K562 (cell line): ENCODE results near the gene PITPNB. TPM values are rescaled to one million over a fixed set of nuclear protein-coding genes. Genes with fewer than 3 reads are reported as not detected.

Source experiments
- ATAC-seq: fragments of 200-7000 bp; cut with Tn5 transposase; 3 replicates; pipeline ENCODE4 v1.9.1; 2020; ENCODE audit warnings: moderate library complexity
- BruUV-seq: library from RNA; stranded (reverse); fragments of 400-500 nt; replicated peaks from 2 replicates; lab custom pipeline; 2021; lab: Mats Ljungman, UMichigan
- CTCF ChIA-PET: fragments of 300-600 bp; formaldehyde crosslinking; extraction: SDS; loops from one replicate; lab custom pipeline; 2021; ENCODE audit warnings: low intra/inter-chr PET ratio; lab: Yijun Ruan, JAX
- POLR2A ChIA-PET: fragments of 300-600, 350-650 bp; sonication (Branson Sonifier 250); formaldehyde crosslinking; extraction: SDS; loops from one replicate; lab custom pipeline; 2021; ENCODE audit warnings: antibody characterized with exemption, inconsistent platforms; lab: Yijun Ruan, JAX
- DNase-seq, 4 experiments: peaks; one replicate each; pipeline versions ENCODE4 v3.0.0 to v3.0.0-alpha.2; 2011 to 2018; ENCODE audit warnings: low spot score in 3 of 4, mixed read lengths in 3 of 4; ENCODE audit errors: extremely low read depth in 1 of 4
- FAIRE-seq: peaks from 2 replicates; lab custom pipeline; 2011; peaks lifted over from hg19 to GRCh38; lab: Jason Lieb, UNC
- H2AFZ ChIP-seq: 2 replicates; pipeline ENCODE4 v1.6.0; 2011; ENCODE audit warnings: low read depth, low read length, control low read depth, inconsistent platforms
- H3K27ac ChIP-seq: fragments of 200-600 bp; 3 replicates; pipeline ENCODE4 v1.8.0; 2011; ENCODE audit warnings: low read depth, mild to moderate bottlenecking, control low read depth, inconsistent platforms, low read length, moderate library complexity, mixed read lengths; ENCODE audit errors: extremely low read depth
- H3K27me3 ChIP-seq, 2 experiments: fragments of 300-600 bp in 1 of 2; 2 replicates in 1 of 2; 3 replicates in 1 of 2; pipeline versions ENCODE4 v1.6.0 to v1.8.0; 2011; ENCODE audit warnings: inconsistent platforms in 2 of 2, low read length in 2 of 2, mild to moderate bottlenecking in 1 of 2, mixed read lengths in 1 of 2, moderate library complexity in 1 of 2; ENCODE audit not compliant: control insufficient read depth in 2 of 2, insufficient read depth in 2 of 2
- H3K36me3 ChIP-seq: fragments of 300-600 bp; 3 replicates; pipeline ENCODE4 v1.8.0; 2011; ENCODE audit warnings: mild to moderate bottlenecking, low read length, inconsistent platforms; ENCODE audit not compliant: control insufficient read depth, insufficient read depth
- H3K4me1 ChIP-seq, 2 experiments: fragments of 200-600 bp in 1 of 2; replicated peaks in 1 of 2; 2 replicates in 1 of 2; 3 replicates in 1 of 2; pipeline versions ENCODE4 v1.5.1 to v1.8.0; 2011; ENCODE audit warnings: inconsistent platforms in 2 of 2, low read length in 2 of 2, mild to moderate bottlenecking in 1 of 2, mixed read lengths in 1 of 2, moderate library complexity in 1 of 2; ENCODE audit not compliant: control insufficient read depth in 2 of 2, insufficient read depth in 2 of 2
- H3K4me2 ChIP-seq: 2 replicates; pipeline ENCODE4 v1.6.1; 2011; ENCODE audit warnings: low read length, control low read depth, inconsistent platforms, mixed read lengths; ENCODE audit not compliant: insufficient read depth
- H3K4me3 ChIP-seq: fragments of 200-600 bp; sonication (generic), shearing (Covaris generic); 2 replicates; pipeline ENCODE4 v1.5.1; 2016; ENCODE audit warnings: control low read depth, inconsistent platforms
- H3K79me2 ChIP-seq: fragments of 200-600 bp; 3 replicates; pipeline ENCODE4 v1.8.0; 2011; ENCODE audit warnings: low read length, inconsistent platforms; ENCODE audit not compliant: control insufficient read depth, insufficient read depth
- H3K9ac ChIP-seq, 2 experiments: 2 replicates each; pipeline versions ENCODE4 v1.6.0 to v1.6.1; 2011; ENCODE audit warnings: low read depth in 2 of 2, low read length in 2 of 2, control low read depth in 1 of 2, inconsistent platforms in 1 of 2, mild to moderate bottlenecking in 1 of 2, mixed read lengths in 1 of 2; ENCODE audit not compliant: insufficient read depth in 1 of 2
- H3K9me1 ChIP-seq: one replicate; pipeline ENCODE4 v1.6.0; 2011; ENCODE audit warnings: inconsistent platforms, mild to moderate bottlenecking, low read length, moderate library complexity; ENCODE audit not compliant: control insufficient read depth, insufficient read depth
- H3K9me3 ChIP-seq: replicated peaks from 2 replicates; pipeline ENCODE4 v1.5.1; 2011; ENCODE audit warnings: low read depth, low read length, inconsistent platforms; ENCODE audit not compliant: control insufficient read depth, insufficient read depth
- H4K20me1 ChIP-seq: replicated peaks from 2 replicates; pipeline ENCODE4 v1.6.1; 2011; ENCODE audit warnings: low read length, inconsistent platforms, mixed read lengths; ENCODE audit not compliant: control insufficient read depth, insufficient read depth
- CHD4 ChIP-seq: fragments of 200-600 bp; sonication (generic); IDR thresholded peaks from 3 replicates; pipeline ENCODE4 v1.6.1; 2012; ENCODE audit warnings: low read depth, mild to moderate bottlenecking, mixed read lengths, low read length, inconsistent platforms; ENCODE audit not compliant: insufficient read depth, insufficient replicate concordance, poor library complexity, severe bottlenecking
- CREM ChIP-seq: IDR thresholded peaks from 2 replicates; pipeline ENCODE4 v1.6.1; 2014; ENCODE audit warnings: antibody characterized with exemption, low read depth
- JUN ChIP-seq, 2 experiments: sonication (generic) in 1 of 2; formaldehyde crosslinking in 1 of 2; IDR thresholded peaks; 2 replicates each; pipeline versions ENCODE4 v1.6.1 to v1.8.0; 2012 to 2022; ENCODE audit warnings: borderline replicate concordance in 2 of 2, mild to moderate bottlenecking in 2 of 2, improper control_type of control experiment in 1 of 2, low read depth in 1 of 2, low read length in 1 of 2, missing genetic modification reagents in 1 of 2
- NONO ChIP-seq, 2 experiments: fragments of 200-400 bp in 1 of 2; fragments of 450-650 bp in 1 of 2; formaldehyde crosslinking in 1 of 2; IDR thresholded peaks; 2 replicates each; pipeline ENCODE4 v1.6.1; 2017; ENCODE audit warnings: low read depth in 2 of 2, mild to moderate bottlenecking in 2 of 2, moderate library complexity in 2 of 2, low read length in 1 of 2
- SMAD4 ChIP-seq: fragments of 250-450 bp; sonication (Bioruptor Pico); conservative IDR thresholded peaks from 2 replicates; pipeline ENCODE4 v1.8.0; 2021; ENCODE audit warnings: inconsistent platforms, mild to moderate bottlenecking, moderate library complexity
- SP2 ChIP-seq: IDR thresholded peaks from 2 replicates; pipeline ENCODE4 v1.6.1; 2011; ENCODE audit warnings: mild to moderate bottlenecking, low read depth, low read length, moderate library complexity; ENCODE audit not compliant: poor library complexity, severe bottlenecking; ENCODE audit errors: extremely low read depth
- TOE1 ChIP-seq, 2 experiments: fragments of 450-650 bp in 1 of 2; sonication (generic) in 1 of 2; formaldehyde crosslinking in 1 of 2; IDR thresholded peaks; 2 replicates each; pipeline versions ENCODE4 v1.7.1 to v1.8.0; 2016 to 2022; ENCODE audit warnings: borderline replicate concordance in 2 of 2, mild to moderate bottlenecking in 2 of 2, antibody characterized with exemption in 1 of 2, inconsistent platforms in 1 of 2, low read depth in 1 of 2, missing genetic modification reagents in 1 of 2, moderate library complexity in 1 of 2
- ZBTB8A ChIP-seq: fragments of 450-650 bp; IDR thresholded peaks from 2 replicates; pipeline ENCODE4 v1.6.1; 2018; ENCODE audit warnings: mild to moderate bottlenecking, moderate library complexity; ENCODE audit not compliant: partially characterized antibody
- ZEB2 ChIP-seq: fragments of 450-650 bp; IDR thresholded peaks from 2 replicates; pipeline ENCODE4 v1.6.1; 2016
- ZNF140 ChIP-seq: fragments of 250-450 bp; sonication (Bioruptor Pico); IDR thresholded peaks from 2 replicates; pipeline ENCODE4 v1.8.0; 2021; ENCODE audit warnings: moderate library complexity, mild to moderate bottlenecking, inconsistent platforms
- WGBS: fragments of 100-300 bp; shearing (Covaris generic); methylation state at CpG from one replicate; pipeline ENCODE4 v1.1.6; 2016; ENCODE audit warnings: low coverage, mixed read lengths; ENCODE audit not compliant: insufficient coverage; ENCODE audit errors: missing lambda C conversion rate; 5-methylcytosine and 5-hydroxymethylcytosine counted together
- in situ Hi-C: fragments of 300-500 bp; cut with MboI; formaldehyde crosslinking; loops from 4 replicates; pipeline ENCODE4 v1.15.0; 2018; ENCODE audit warnings: inconsistent platforms, mixed read lengths
- intact Hi-C: fragments of 100-400 bp; cut with micrococcal nuclease; formaldehyde crosslinking; loops from 2 replicates; pipeline ENCODE4 v1.14.2; 2022
- polyA plus RNA-seq, 8 experiments: library from polyadenylated mRNA; depleted of rRNA in 4 of 8; stranded (reverse) in 5 of 8; unstranded in 3 of 8; fragments of >200 nt; fragmentation: Nextera tagmentation in 2 of 8; fragmentation: Illumina TruSeq in 1 of 8; extraction: Ambion mirVana in 2 of 8; extraction: Trizol in 1 of 8; gene quantifications; 2 replicates each; pipeline versions ENCODE4 v1.2.1 to v1.2.3, GENCODE V29; 2011 to 2014; ENCODE audit warnings: inconsistent platforms in 1 of 8, missing spikeins in 1 of 8
- total RNA-seq, 7 experiments: library from RNA; depleted of rRNA in 6 of 7; stranded (reverse); fragments of >200 nt in 6 of 7; fragmentation: Illumina TruSeq in 2 of 7; extraction: Trizol in 2 of 7; gene quantifications; 2 replicates each; pipeline versions ENCODE4 v1.2.1 to v1.2.3, GENCODE V29; 2011 to 2021; ENCODE audit warnings: low replicate concordance in 1 of 7
- TF ChIP-seq, protein P1 (sequence below): sonication (generic); formaldehyde crosslinking; IDR thresholded peaks from 2 replicates; pipeline ENCODE4 v1.8.1; 2023; ENCODE audit warnings: missing genetic modification reagents, mild to moderate bottlenecking, borderline replicate concordance
- TF ChIP-seq, protein P2 (sequence below): sonication (generic); formaldehyde crosslinking; IDR thresholded peaks from 2 replicates; pipeline ENCODE4 v1.8.0; 2022; ENCODE audit warnings: missing genetic modification reagents, mild to moderate bottlenecking, borderline replicate concordance

The PITPNB gene
- total and polyA plus RNA-seq, 9 of the 15 experiments (the other 6 are each of a cell fraction or from before 2014, with no cell fraction given), result 13.1 to 52.4 (median 34.7) TPM

DNA sequence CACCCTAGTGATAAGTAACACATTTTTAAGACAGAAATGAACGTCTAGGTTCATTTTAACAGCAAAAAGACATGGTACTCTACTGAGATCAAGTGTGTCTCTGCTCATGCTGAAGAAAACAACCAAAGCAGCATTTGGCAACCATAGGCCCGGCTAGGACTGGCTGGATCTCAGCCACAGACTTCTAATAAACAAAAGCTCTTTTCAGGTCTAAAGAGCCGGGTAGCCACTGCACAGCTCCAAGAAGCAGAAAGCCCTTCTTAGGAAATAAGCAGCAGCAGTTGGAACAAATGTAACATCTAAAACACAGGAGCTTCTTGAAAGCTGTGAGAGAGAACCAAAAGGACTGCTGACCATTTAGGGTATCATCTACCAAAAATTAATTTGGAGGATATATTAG, 37.6 kb downstream of the PITPNB start:
- CTCF ChIA-PET, result interaction anchor here (1.0 to 3.3 kb wide), 4 partner anchors 118 to 128 kb away, joined by 3 to 20 read pairs (median 3); no protein-coding TSS in a partner anchor

More for the DNA sequence above, 37.6 kb downstream of the PITPNB start:
- H3K9ac ChIP-seq, result no peak overlapping the region
- H3K9me3 ChIP-seq, result no peaks in the 10 kb centered on the region
- peaks cover 31% of the 10 kb centered on the region for H3K79me2 ChIP-seq
- FAIRE-seq, result no peak
- H3K9me1 ChIP-seq, result no peaks in the 10 kb centered on the region
- no peaks in the 10 kb centered on the region for H3K27me3 ChIP-seq
- POLR2A ChIA-PET, result no interaction called here
- H2AFZ ChIP-seq, result no peak overlapping the region
- peaks cover 4% of the 10 kb centered on the region; the same call in 1 of the 2 replicates for H4K20me1 ChIP-seq
- WGBS, result 69% methylated on average over 3 of the region's 3 CpGs
- no peak overlapping the region for H3K4me3 ChIP-seq
- no peak overlapping the region for H3K27ac ChIP-seq
- in situ Hi-C loops (loop anchor here (25.0 kb wide), 1 partner anchor 706 kb away; no protein-coding TSS in a partner anchor), intact Hi-C loops (loop anchor here (10.0 kb wide), 1 partner anchor 53 kb away; no protein-coding TSS in a partner anchor)
- H3K4me1 ChIP-seq, result no peaks in the 10 kb centered on the region
- no peak for DNase-seq
- no TSS peak for BruUV-seq
- TF ChIP-seq CHD4 (no peak), JUN (IDR thresholded peaks at IDR 0.05; ENCODE audit: borderline replicate concordance, low read depth, low read length) (no peak), JUN (CRISPR knock-in tag; IDR thresholded peaks at IDR 0.05; ENCODE audit: borderline replicate concordance) (no peak), SP2 (no peak), TOE1 (IDR thresholded peaks at IDR 0.05; ENCODE audit: borderline replicate concordance) (no peak), TOE1 (CRISPR knock-in tag; IDR thresholded peaks at IDR 0.05; ENCODE audit: borderline replicate concordance, low read depth) (no peak), NONO (IDR thresholded peaks at IDR 0.05; ENCODE audit: low read depth in 2 of 2, low read length in 1 of 2) (no peak), SMAD4 (no peak), ZEB2 (no peak), CREM (no peak), ZNF140 (CRISPR knock-in tag) (no peak), ZBTB8A (no peak)
- TF ChIP-seq, protein P1, sequence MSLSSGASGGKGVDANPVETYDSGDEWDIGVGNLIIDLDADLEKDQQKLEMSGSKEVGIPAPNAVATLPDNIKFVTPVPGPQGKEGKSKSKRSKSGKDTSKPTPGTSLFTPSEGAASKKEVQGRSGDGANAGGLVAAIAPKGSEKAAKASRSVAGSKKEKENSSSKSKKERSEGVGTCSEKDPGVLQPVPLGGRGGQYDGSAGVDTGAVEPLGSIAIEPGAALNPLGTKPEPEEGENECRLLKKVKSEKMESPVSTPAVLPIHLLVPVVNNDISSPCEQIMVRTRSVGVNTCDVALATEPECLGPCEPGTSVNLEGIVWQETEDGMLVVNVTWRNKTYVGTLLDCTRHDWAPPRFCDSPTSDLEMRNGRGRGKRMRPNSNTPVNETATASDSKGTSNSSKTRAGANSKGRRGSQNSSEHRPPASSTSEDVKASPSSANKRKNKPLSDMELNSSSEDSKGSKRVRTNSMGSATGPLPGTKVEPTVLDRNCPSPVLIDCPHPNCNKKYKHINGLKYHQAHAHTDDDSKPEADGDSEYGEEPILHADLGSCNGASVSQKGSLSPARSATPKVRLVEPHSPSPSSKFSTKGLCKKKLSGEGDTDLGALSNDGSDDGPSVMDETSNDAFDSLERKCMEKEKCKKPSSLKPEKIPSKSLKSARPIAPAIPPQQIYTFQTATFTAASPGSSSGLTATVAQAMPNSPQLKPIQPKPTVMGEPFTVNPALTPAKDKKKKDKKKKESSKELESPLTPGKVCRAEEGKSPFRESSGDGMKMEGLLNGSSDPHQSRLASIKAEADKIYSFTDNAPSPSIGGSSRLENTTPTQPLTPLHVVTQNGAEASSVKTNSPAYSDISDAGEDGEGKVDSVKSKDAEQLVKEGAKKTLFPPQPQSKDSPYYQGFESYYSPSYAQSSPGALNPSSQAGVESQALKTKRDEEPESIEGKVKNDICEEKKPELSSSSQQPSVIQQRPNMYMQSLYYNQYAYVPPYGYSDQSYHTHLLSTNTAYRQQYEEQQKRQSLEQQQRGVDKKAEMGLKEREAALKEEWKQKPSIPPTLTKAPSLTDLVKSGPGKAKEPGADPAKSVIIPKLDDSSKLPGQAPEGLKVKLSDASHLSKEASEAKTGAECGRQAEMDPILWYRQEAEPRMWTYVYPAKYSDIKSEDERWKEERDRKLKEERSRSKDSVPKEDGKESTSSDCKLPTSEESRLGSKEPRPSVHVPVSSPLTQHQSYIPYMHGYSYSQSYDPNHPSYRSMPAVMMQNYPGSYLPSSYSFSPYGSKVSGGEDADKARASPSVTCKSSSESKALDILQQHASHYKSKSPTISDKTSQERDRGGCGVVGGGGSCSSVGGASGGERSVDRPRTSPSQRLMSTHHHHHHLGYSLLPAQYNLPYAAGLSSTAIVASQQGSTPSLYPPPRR (CRISPR knock-in tag), result no peak
- TF ChIP-seq, protein P2, sequence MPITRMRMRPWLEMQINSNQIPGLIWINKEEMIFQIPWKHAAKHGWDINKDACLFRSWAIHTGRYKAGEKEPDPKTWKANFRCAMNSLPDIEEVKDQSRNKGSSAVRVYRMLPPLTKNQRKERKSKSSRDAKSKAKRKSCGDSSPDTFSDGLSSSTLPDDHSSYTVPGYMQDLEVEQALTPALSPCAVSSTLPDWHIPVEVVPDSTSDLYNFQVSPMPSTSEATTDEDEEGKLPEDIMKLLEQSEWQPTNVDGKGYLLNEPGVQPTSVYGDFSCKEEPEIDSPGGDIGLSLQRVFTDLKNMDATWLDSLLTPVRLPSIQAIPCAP (CRISPR knock-in tag), result no peak
- ATAC-seq, result no peak
- no peak overlapping the region for H3K4me2 ChIP-seq
- H3K36me3 ChIP-seq, result peaks cover 45% of the 10 kb centered on the region
